HG03108 (cell line): ENCODE measurements around the gene KRT81.
"Not testable (repeated sequence)": the region's sequence is repeated elsewhere in the genome, so short reads cannot be mapped to it uniquely, and the experiment has no call there.

Source experiments
- ATAC-seq: cut with Tn5 transposase; IDR thresholded peaks from one replicate; pipeline ENCODE4 v1.9.1; 2021; ENCODE audit warnings: moderate library complexity; ENCODE audit not compliant: unreplicated experiment

The KRT81 gene

GRCh38 chr12:52255926-52256583, 35.3 kb downstream of the KRT81 start:
- ATAC-seq = no peak

DNA sequence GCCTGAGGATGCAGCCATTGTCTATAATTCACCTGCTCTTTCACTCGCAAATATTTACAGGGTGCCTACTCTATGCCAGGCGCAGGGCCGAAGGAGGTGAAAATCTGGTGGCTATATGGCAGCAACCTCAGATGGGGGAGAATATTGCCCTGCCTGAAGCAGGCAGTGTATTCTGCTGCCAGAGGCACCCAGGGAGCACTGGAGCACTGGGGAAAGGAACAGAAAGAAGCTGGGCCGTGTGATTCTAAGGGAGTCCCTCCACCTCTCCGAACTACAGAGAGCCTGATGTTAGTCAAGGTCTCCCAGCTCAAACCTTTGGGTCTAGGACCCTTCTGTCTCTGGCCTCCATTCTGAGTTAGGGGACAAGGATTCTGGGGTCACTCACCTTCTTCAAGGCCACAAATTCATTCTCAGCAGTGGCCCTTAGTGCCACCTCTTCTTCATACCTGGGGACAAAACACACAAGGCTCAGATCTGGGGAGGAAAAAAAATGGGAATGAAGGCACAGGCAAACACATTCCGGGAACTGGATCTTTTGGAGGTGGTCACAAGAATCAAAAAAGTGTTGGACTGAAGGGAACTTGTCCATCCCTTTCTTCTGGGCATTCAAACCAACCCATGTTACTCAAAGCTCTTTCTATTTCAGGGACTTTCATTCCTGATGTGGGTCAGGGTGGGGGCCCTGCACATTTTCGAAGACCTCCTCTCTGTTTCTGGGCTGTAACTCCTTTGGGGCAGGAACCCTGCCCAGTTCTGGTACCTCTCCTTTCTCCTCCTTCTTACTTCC, 36.2 kb downstream of the KRT81 start:
- ATAC-seq = no peak

- ATAC-seq = no peak
Observed at GRCh38 chr12:52254180-52254964, 37.0 kb downstream of the KRT81 start.

DNA sequence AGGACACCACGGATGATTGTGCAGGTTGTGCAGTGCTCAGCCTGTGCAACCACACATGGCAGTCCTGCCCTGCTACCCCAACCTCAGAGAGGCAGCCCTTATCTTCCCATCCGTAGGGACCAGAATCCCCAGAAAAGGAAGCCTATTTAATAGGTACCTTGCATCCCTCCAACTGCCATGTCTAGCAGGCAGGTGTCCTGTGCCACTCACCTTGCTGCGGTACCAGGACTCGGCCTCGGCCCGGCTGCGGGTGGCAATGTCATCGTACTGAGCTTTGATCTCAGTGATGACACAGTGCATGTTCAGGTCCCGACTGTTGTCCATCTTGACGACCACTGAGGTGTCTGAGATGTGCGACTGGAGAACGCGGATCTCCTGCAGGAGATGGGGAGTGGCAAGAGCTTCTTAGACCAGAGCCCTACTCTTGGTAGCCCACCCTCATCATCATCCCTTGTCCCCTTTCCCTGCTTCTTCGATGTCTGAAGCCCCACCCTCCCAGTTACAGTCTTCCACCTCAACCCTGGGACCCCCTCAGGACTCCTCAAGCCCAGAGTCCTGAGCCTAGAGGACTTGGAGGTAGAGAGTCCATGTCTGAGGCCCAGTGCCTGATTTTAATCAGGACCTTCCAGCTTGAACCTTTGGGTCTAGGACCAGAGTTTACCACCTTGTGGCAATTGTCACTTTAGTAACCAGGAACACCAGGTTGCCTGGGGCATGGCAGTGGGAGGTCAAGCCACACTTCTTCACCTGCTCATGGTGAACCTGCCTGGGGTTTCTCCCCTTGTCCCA, 37.7 kb downstream of the KRT81 start:
- no peak for ATAC-seq

GRCh38 chr12:52252728-52253343, 38.5 kb downstream of the KRT81 start:
- no peak for ATAC-seq

DNA sequence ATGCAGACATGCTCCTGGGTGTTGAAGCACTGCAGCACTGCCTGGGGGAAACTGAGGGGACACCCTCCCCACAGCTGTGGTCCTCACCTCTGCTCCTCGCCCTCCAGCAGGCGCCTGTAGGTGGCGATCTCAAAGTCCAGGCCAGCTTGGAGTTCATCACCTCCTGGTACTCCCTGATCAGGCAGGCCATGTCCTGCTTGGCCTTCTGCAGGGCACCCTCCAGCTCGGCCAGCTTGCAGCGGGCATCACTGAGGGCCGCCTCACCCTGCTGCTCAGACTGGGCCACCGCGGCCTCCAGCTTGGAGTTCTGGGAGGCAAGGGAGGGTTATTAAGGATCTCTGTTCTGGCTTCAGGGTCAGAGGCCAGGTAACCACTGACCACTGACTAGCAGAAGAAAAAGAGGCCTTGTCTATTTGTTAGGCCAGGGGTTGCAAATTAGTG, 39.1 kb downstream of the KRT81 start:
- ATAC-seq = not testable (repeated sequence)

- no peak for ATAC-seq
Observed at GRCh38 chr12:52251367-52252051, 39.8 kb downstream of the KRT81 start.

DNA sequence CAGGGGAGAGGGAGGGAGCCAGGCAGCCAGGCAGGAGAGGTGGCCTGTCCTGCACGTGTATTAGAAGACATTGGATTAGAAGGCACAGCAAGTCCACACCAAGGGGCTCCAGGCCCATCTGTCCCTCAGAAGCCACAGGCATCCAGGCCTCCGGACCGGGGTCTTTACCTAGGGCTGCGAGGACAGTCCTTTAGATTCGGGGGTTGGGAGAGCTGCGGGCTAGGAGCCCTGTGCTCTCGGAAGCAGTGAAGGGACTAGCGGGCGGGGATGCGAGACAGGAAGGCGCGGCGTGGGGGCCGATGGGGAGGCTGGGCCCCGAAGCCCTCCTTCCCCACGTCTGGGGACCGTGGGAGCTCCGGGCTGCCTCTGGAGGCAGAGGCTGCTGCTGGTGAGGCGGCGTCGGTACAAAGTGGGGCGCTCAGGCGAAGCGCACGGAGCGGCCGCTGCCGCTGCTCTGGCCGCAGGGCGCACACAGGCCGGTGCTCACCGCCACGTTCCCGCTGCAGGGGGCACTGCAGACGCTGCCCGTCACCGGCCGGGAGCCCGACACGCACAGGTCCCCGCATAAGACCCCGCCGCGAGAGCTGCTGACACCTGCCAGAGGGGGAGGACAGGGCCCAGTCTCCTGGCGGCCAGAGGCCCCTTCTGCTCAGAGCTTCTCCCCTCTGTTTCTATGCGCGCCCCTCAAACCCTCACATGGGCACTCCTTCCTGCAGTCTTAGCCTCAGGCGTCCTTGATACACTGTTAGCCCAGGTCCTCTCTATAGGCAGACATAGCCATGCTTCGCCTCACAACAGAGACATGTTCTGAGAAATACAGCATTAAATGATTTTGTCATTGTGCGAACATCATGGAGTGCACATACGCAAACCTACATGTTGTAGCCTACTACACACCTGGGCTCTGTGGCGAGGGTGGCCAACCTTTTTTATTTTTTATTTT, 41.0 kb downstream of the KRT81 start:
- ATAC-seq = no peak

GRCh38 chr12:52249511-52250047, 41.8 kb downstream of the KRT81 start:
- ATAC-seq = no peak

DNA sequence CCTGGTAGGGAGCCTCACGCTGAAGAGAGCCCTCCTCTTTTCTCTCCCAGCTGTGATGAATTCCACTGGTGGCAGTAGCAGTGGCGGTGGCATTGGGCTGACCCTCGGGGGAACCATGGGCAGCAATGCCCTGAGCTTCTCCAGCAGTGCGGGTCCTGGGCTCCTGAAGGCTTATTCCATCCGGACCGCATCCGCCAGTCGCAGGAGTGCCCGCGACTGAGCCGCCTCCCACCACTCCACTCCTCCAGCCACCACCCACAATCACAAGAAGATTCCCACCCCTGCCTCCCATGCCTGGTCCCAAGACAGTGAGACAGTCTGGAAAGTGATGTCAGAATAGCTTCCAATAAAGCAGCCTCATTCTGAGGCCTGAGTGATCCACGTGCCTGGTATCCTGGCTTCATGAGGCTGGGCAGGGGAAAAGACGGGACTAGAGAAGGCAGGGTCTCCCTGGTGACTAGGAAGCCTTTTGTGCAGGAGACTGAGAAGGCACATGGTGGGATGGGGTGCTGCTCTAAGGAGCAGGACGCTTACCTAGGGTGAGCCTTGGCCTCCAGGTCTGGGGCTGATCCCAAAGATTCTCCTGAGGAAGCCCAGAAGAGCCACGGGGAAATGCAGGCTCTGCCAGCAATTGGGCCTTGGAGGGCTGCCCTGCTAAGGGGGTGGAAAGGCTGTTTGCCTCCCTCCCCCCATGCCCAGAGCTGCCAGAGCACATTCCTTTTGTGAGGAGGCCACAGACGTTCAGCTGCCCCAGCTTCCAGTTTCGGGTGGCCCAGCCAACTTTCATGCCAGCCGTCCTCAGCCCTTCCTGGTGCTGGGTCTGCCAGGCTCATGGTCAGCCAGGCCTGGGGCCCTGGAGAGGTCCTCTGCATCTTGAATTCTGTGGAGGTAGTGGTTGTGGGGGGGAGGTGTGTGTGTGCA, 42.5 kb downstream of the KRT81 start:
- ATAC-seq = no peak

- no peak for ATAC-seq
Observed at GRCh38 chr12:52247622-52248540, 43.5 kb downstream of the KRT81 start.

GRCh38 chr12:52246720-52247621, 44.4 kb downstream of the KRT81 start:
- no peak for ATAC-seq

- ATAC-seq = no peak
Observed at GRCh38 chr12:52245962-52246569, 45.3 kb downstream of the KRT81 start.

DNA sequence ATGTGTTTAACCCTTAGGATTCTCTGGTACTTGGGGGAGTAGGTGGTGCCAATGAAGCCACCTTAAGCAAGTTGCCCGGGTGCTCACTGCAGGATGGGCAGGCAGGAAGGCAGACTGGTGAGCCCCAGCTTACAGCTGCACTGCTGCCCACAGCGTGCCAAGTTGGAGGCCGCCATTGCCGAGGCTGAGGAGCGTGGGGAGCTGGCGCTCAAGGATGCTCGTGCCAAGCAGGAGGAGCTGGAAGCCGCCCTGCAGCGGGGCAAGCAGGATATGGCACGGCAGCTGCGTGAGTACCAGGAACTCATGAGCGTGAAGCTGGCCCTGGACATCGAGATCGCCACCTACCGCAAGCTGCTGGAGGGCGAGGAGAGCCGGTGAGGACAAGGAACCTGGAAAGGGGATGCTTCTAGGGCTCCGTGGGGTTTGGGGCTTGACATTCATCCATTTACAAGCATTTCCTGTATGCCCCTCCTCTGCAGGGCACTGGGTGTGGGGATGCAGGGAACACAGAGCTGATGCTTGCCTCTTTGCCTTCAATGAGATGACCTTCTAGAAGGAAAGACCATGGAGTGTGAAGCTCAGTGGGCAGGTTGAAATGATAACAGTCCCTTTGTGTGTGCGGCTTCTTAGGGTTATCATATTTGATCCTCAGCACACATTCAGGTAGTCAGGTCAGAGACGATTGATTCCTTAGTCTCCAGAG, 45.9 kb downstream of the KRT81 start:
- no peak for ATAC-seq
